Small intestine (tissue), 7 donors: ENCODE data around the gene CACNA2D1. TPM values are rescaled to one million over a fixed set of nuclear protein-coding genes. Genes with fewer than 3 reads are reported as not detected.
A peak's percentile ranks its signal among the peaks of the same experiment; 100 is the strongest.

Source experiments
- DNase-seq, 2 donors: peaks; one replicate each; pipeline versions ENCODE4 v3.0.0 to v3.0.0-alpha.2; 2013
- FAIRE-seq: peaks from 2 replicates; lab custom pipeline; 2012; peaks lifted over from hg19 to GRCh38; lab: Jason Lieb, UNC
- H3K27ac ChIP-seq, 3 donors: one replicate each; pipeline ENCODE4 v1.5.1; 2013; ENCODE audit warnings: low read length in 2 of 3, mild to moderate bottlenecking in 2 of 3, control low read depth in 1 of 3, inconsistent platforms in 1 of 3, low read depth in 1 of 3, moderate library complexity in 1 of 3
- H3K27me3 ChIP-seq, 3 donors: one replicate each; pipeline ENCODE4 v1.6.1; 2013; ENCODE audit warnings: low read length in 3 of 3, inconsistent platforms in 1 of 3; ENCODE audit not compliant: control insufficient read depth in 3 of 3, insufficient read depth in 3 of 3
- H3K36me3 ChIP-seq, 3 donors: one replicate each; pipeline ENCODE4 v1.6.1; 2013; ENCODE audit warnings: low read length in 3 of 3, inconsistent platforms in 1 of 3, low read depth in 1 of 3, mild to moderate bottlenecking in 1 of 3, moderate library complexity in 1 of 3; ENCODE audit not compliant: control insufficient read depth in 3 of 3, insufficient read depth in 2 of 3
- H3K4me1 ChIP-seq, 3 donors: one replicate each; pipeline ENCODE4 v1.6.1; 2013; ENCODE audit warnings: low read length in 2 of 3, inconsistent platforms in 1 of 3, low read depth in 1 of 3, mild to moderate bottlenecking in 1 of 3, moderate library complexity in 1 of 3; ENCODE audit not compliant: control insufficient read depth in 3 of 3, insufficient read depth in 2 of 3
- H3K4me3 ChIP-seq, 3 donors: one replicate each; pipeline ENCODE4 v1.5.1; 2013; ENCODE audit warnings: low read length in 3 of 3, control low read depth in 1 of 3, inconsistent platforms in 1 of 3, low read depth in 1 of 3, mild to moderate bottlenecking in 1 of 3, moderate library complexity in 1 of 3
- H3K9me3 ChIP-seq, 2 donors: one replicate each; pipeline ENCODE4 v1.6.1; 2013; ENCODE audit warnings: low read depth in 1 of 2, low read length in 1 of 2; ENCODE audit not compliant: control insufficient read depth in 2 of 2, insufficient read depth in 1 of 2
- WGBS, 3 donors: extraction: QIAGEN DNeasy Blood & Tissue Kit; methylation state at CpG; one replicate each; pipeline ENCODE4 v1.1.7; 2013; 5-methylcytosine and 5-hydroxymethylcytosine counted together
- polyA plus RNA-seq, 4 donors: library from polyadenylated mRNA; stranded (reverse) in 3 of 4; unstranded in 1 of 4; fragments of 200-250 nt in 3 of 4; fragments of 120-200 nt in 1 of 4; gene quantifications; one replicate each; pipeline versions ENCODE4 v1.2.1 to v1.2.3, GENCODE V29; 2013
- donor health status: healthy with polysubstance abuse.
- donor health status: control.
- donor health status: control.
- donor health status: Bipolar disorder and iron deficiency.
- donor health status: healthy.

CACNA2D1 gene
- polyA plus RNA-seq, 4 donors = 1.3 to 4.8 (median 2.7) TPM

DNA sequence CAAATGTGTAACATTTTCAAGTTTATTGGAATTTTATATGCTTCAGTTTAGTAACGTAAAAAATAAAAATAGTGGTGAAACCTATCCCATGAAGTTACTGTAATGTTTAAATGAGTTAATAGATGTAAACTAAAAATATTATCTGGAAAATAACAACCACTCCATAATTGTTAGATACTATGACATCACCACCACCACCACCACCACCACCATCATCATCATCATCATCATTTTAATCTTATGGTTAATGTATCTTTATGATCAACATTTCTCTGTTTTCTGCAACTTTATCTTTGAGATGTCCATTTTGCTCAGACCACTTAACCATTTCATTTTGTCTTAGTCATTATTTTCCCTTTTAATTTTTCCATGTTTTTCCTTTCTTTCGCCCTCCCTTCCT is 23.4 kb upstream of the CACNA2D1 start:
- Histone ChIP-seq H3K4me1 (peaks cover 0 to 3% (median 0%) of the 10 kb centered on the region in 3 donors), H3K27ac (no peak overlapping the region), H3K9me3 (peaks cover 0 to 4% of the 10 kb centered on the region in 2 donors), H3K36me3 (no peaks in the 10 kb centered on the region), H3K27me3 (no peaks in the 10 kb centered on the region), H3K4me3 (no peak overlapping the region)
- no peak for FAIRE-seq
- WGBS, 3 donors = 67 to 89% (median 89%) methylated on average over 2 of the region's 2 CpGs
- DNase-seq = no peak

DNA sequence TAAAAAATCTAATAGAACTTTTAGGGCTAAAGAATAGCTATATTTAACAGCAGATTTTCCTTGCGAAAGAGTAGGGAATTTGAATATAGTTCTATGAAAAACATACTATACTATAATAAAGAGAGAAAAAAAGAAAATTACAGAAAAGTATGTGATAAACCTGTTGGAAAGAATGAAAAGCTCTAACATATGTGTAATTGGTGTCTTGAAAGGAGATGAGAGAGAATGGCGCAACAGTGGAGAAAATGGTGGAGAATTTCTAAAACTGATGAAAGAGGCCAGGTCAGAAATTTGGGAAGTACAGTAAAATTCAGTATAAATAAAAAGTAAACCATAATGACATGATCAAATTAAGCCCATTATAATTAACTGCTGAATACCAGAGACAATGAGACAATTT is 20.8 kb upstream of the CACNA2D1 start:
- WGBS, 3 donors = 91 to 94% (median 93%) methylated on average over 2 of the region's 2 CpGs
- peaks cover 0 to 3% (median 0%) of the 10 kb centered on the region in 3 donors for H3K4me1 ChIP-seq

DNA sequence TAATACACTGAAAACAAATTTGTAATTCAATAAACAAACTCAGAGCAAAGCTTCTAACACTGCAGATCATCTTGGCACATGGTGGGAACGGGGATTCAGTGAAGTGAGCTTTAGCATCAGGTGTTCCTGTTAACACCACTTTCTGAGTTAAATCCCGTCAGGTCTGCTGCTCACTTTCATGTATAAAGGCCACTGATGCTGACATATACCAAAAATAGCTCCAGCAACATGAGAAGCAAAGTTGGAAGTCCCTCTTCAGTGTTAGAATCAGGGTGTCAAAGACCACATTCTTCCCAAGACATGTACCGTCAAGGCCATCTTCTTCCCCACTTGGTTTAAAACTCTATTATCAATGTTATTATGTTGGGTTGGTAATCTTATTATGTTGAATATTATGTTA is 11.7 kb upstream of the CACNA2D1 start:
- Histone ChIP-seq H3K27me3 (no peaks in the 10 kb centered on the region), H3K4me1 (no peaks in the 10 kb centered on the region), H3K9me3 (no peaks in the 10 kb centered on the region), H3K4me3 (no peak overlapping the region), H3K27ac (no peak overlapping the region), H3K36me3 (no peaks in the 10 kb centered on the region)
- DNase-seq (no peak), FAIRE-seq (no peak)
- WGBS, 3 donors = 88 to 96% (median 92%) methylated on average over 3 of the region's 3 CpGs

More for the DNA sequence above, 20.8 kb upstream of the CACNA2D1 start:
- no peak for FAIRE-seq
- Histone ChIP-seq H3K27me3 (no peaks in the 10 kb centered on the region), H3K9me3 (peaks cover 0 to 4% of the 10 kb centered on the region in 2 donors), H3K27ac (no peak overlapping the region), H3K4me3 (no peak overlapping the region), H3K36me3 (no peaks in the 10 kb centered on the region)
- no peak for DNase-seq

DNA sequence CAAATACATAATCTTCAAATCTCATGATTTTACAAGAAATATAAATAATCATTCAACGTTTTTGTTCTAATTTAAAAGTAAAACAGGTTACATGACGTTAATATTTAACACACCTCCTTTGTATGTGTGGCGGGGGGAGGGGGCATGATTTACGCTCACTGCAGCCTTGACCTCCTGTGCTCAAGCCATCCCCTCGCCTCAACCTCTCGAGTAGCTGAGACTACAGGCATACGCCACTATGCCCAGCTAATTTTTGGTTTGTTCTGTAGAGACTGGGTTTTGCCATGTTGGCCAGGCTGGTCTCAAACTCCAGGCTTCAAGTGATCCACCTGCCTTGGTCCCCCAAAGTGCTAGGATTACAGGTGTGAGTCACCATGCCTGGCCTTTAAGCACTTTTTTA is 7.2 kb upstream of the CACNA2D1 start:
- no peaks in the 10 kb centered on the region for H3K9me3 ChIP-seq
- no peaks in the 10 kb centered on the region for H3K4me1 ChIP-seq
- no peak for FAIRE-seq
- H3K36me3 ChIP-seq = no peaks in the 10 kb centered on the region
- H3K27ac ChIP-seq = no peak overlapping the region
- H3K27me3 ChIP-seq = no peaks in the 10 kb centered on the region
- DNase-seq = no peak
- 79 to 83% (median 81%) methylated on average over 7 of the region's 7 CpGs for WGBS, 3 donors
- H3K4me3 ChIP-seq = no peak overlapping the region

DNA sequence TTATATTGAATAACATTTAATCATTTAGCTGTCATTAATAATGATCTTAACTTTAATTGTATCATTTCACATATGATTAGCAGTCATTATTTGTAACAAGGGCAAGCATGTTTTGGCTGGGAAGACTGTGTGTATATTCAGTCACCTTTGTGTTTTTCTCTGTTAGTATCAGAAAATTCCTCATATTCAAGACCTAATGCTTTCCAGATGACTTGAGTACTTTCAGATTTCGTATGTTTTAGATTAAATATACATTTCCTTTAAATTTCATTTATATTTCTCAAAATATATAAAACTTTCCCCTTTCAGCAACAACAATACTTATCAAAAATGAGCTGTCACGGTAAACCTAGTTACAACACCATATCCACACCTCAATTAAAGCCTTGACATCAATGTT is 6.3 kb upstream of the CACNA2D1 start:
- H3K27ac ChIP-seq = no peak overlapping the region
- WGBS, 3 donors = 79 to 83% (median 81%) methylated on average over 2 of the region's 2 CpGs
- H3K27me3 ChIP-seq = no peaks in the 10 kb centered on the region
- FAIRE-seq = no peak
- H3K36me3 ChIP-seq = no peaks in the 10 kb centered on the region
- DNase-seq = no peak
- H3K9me3 ChIP-seq = no peaks in the 10 kb centered on the region
- H3K4me3 ChIP-seq = no peak overlapping the region
- no peaks in the 10 kb centered on the region for H3K4me1 ChIP-seq

DNA sequence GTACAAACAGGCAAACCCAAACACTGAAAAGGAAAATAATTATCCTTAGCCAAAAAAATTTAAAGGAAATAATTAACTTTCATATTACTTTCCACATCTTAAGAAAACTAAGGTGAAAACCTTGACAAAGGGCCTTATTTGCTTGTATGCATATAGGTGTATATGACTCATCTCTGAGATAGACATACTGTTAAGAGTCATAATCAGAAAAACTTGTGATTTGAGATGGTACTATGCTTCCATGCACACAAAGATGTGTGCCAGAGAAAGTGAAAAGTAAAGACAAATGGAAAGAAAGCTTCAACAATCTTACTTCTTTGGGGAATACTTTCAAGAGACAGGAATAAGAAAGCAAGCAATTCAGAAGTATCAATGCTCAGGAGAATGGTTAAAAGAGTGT is 3.3 kb upstream of the CACNA2D1 start:
- Histone ChIP-seq H3K9me3 (no peaks in the 10 kb centered on the region), H3K27ac (no peak overlapping the region), H3K4me3 (no peak overlapping the region), H3K4me1 (peaks cover 0 to 3% (median 0%) of the 10 kb centered on the region in 3 donors), H3K27me3 (peaks cover 0 to 13% (median 2%) of the 10 kb centered on the region in 3 donors), H3K36me3 (no peaks in the 10 kb centered on the region)
- FAIRE-seq = no peak
- DNase-seq = no peak

DNA sequence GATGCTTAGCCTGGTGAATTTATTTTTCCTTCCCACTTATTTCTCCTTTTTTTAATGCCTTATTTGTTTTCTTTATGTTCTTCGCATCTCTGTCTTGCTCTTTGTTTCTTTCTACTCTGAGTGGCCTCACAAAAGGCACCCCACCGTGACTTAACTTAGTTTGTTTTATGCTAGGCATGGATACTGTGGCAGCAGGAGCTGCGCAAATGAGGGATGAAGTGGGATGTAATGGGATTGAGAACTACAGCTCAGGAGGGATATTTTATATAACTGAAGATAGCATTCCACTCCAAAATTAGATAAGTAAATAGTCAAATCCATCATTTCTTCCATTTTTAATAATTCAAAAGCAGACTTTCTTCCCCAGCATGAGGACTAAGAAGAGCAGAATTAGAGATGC is 1.7 kb upstream of the CACNA2D1 start:
- WGBS, 3 donors = 92 to 97% (median 96%) methylated on average over 3 of the region's 3 CpGs
- Histone ChIP-seq H3K9me3 (no peaks in the 10 kb centered on the region), H3K27ac (no peak overlapping the region), H3K4me1 (peaks cover 0 to 3% (median 0%) of the 10 kb centered on the region in 3 donors), H3K4me3 (no peak overlapping the region), H3K27me3 (peaks cover 0 to 14% (median 2%) of the 10 kb centered on the region in 3 donors), H3K36me3 (no peaks in the 10 kb centered on the region)
- DNase-seq (no peak), FAIRE-seq (no peak)

DNA sequence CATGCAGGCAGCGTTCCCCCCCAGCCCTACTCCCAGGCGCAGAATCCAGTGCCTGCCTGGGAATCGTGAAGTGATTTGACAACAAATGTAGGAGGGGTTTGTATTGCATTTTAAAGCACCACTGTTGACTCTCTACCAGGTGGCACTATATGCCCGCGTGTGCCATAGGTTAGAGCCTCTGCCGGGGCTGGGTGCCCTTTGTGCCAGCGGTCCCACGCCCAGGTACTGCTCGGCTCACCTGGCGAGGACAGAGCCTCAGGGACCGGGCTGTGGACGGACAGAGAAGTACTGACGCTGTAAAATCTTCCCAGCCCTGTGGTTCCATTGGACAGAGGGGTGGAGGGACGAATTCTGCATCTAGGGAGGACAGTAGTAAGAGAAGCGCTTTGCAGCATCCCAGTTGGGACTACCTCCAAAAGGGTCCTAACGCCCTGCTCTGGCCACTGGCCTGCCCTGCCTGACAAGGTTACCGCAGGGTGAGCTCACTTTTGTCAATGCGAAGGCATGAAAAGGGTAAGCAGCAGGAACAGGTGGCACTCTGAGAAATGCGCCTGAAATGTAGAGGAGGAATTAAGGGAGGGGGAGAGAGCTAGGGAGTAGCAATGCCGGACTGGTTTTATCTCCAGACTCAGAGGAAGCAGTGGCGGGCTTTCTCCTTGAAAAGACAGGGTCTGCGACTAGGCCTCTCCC is 788 bp upstream of the CACNA2D1 start:
- FAIRE-seq = no peak
- Histone ChIP-seq H3K36me3 (no peaks in the 10 kb centered on the region), H3K9me3 (no peaks in the 10 kb centered on the region), H3K27ac (peak overlapping the region; percentile 37 to 89 (median 78)), H3K4me1 (peaks cover 0 to 3% (median 0%) of the 10 kb centered on the region in 3 donors), H3K4me3 (peak overlapping the region in 2 of 3 donors; percentile 51 to 65), H3K27me3 (peaks cover 0 to 14% (median 2%) of the 10 kb centered on the region in 3 donors)
- peak in 1 of 2 donors; percentile 90 for DNase-seq
- 14 to 31% (median 30%) methylated on average over 21 to 22 of the region's 22 CpGs for WGBS, 3 donors
